PFSK-1 (cell line): ENCODE measurements around the gene GDPD5.

ENCODE experiments used
- FOXP2 ChIP-seq: optimal IDR thresholded peaks from 2 replicates; pipeline ENCODE3; 2011; ENCODE audit warnings: borderline replicate concordance, control low read depth, inconsistent platforms; ENCODE audit not compliant: insufficient read depth; ENCODE audit errors: extremely low read length, extremely low read depth
- POLR2AphosphoS5 ChIP-seq: IDR thresholded peaks from 2 replicates; pipeline ENCODE4 v1.6.1; 2012; ENCODE audit warnings: low read depth, mild to moderate bottlenecking, control low read depth, low read length, moderate library complexity
- SIN3A ChIP-seq: IDR thresholded peaks from 2 replicates; pipeline ENCODE4 v1.6.1; 2012; ENCODE audit warnings: mild to moderate bottlenecking, low read length, moderate library complexity, borderline replicate concordance; ENCODE audit not compliant: insufficient read depth
- TAF1 ChIP-seq: IDR thresholded peaks from 2 replicates; pipeline ENCODE4 v1.6.1; 2012; ENCODE audit warnings: low read length, control low read depth, borderline replicate concordance; ENCODE audit not compliant: insufficient read depth
- TF ChIP-seq, protein P1 (sequence below), 2 experiments: IDR thresholded peaks; 2 replicates each; pipeline versions ENCODE4 v1.6.1 to v1.8.0; 2011 to 2012; ENCODE audit warnings: low read depth in 2 of 2, low read length in 2 of 2, control low read depth in 1 of 2, inconsistent platforms in 1 of 2, mild to moderate bottlenecking in 1 of 2, moderate library complexity in 1 of 2; ENCODE audit not compliant: insufficient read depth in 1 of 2

- TF ChIP-seq POLR2AphosphoS5 (no peak), TAF1 (no peak), SIN3A (no peak), FOXP2 (no peak)
- TF ChIP-seq, protein P1, sequence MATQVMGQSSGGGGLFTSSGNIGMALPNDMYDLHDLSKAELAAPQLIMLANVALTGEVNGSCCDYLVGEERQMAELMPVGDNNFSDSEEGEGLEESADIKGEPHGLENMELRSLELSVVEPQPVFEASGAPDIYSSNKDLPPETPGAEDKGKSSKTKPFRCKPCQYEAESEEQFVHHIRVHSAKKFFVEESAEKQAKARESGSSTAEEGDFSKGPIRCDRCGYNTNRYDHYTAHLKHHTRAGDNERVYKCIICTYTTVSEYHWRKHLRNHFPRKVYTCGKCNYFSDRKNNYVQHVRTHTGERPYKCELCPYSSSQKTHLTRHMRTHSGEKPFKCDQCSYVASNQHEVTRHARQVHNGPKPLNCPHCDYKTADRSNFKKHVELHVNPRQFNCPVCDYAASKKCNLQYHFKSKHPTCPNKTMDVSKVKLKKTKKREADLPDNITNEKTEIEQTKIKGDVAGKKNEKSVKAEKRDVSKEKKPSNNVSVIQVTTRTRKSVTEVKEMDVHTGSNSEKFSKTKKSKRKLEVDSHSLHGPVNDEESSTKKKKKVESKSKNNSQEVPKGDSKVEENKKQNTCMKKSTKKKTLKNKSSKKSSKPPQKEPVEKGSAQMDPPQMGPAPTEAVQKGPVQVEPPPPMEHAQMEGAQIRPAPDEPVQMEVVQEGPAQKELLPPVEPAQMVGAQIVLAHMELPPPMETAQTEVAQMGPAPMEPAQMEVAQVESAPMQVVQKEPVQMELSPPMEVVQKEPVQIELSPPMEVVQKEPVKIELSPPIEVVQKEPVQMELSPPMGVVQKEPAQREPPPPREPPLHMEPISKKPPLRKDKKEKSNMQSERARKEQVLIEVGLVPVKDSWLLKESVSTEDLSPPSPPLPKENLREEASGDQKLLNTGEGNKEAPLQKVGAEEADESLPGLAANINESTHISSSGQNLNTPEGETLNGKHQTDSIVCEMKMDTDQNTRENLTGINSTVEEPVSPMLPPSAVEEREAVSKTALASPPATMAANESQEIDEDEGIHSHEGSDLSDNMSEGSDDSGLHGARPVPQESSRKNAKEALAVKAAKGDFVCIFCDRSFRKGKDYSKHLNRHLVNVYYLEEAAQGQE (IDR thresholded peaks at IDR 0.05; ENCODE audit: insufficient read depth in 1 of 2, low read depth in 2 of 2, low read length in 2 of 2): no peak
Observed at GRCh38 chr11:75443043-75443442, 82.7 kb downstream of the GDPD5 start.
